Epithelial cell of umbilical artery (primary cell): ENCODE results near the gene BPIFA3. TPM values are rescaled to one million over a fixed set of nuclear protein-coding genes. Genes with fewer than 3 reads are reported as not detected.

Source experiments
- total RNA-seq: library from RNA; depleted of rRNA; stranded (reverse); fragments of >200 nt; gene quantifications from 2 replicates; pipeline ENCODE4 v1.2.3, GENCODE V29; 2014

BPIFA3 gene
- not detected in 2 replicates for total RNA-seq

GRCh38 chr20:33217052-33217451 lies at the start of gene BPIFA3:
TSS of gene BPIFA3 (plus strand) at chr20:33217352. CDS start at chr20:33217537, 185 bp downstream.

GRCh38 chr20:33167859-33168258 lies 49.3 kb upstream of the BPIFA3 start, which contains the start of gene BPIFA2:
TSS of gene BPIFA2 (plus strand) at chr20:33168159. CDS start at chr20:33169146, 987 bp downstream.

GRCh38 chr20:33235696-33236095 lies 18.5 kb downstream of the BPIFA3 start, which contains the start of gene BPIFA1:
TSS of gene BPIFA1 (plus strand) at chr20:33235996. CDS start at chr20:33237712, 1,716 bp downstream.

Other genes with a start within 250 kb of the BPIFA3 start
- gene SUN5, start 212.9 kb upstream of the BPIFA3 start, total RNA-seq, result not detected in 2 replicates
- not detected in 2 replicates for gene BPIFB2, start 209.6 kb upstream of the BPIFA3 start, total RNA-seq
- gene BPIFB6, start 185.7 kb upstream of the BPIFA3 start, total RNA-seq, result not detected in 2 replicates
- not detected in 2 replicates for gene BPIFB3, start 163.4 kb upstream of the BPIFA3 start, total RNA-seq
- not detected in 2 replicates for gene BPIFB4, start 137.7 kb upstream of the BPIFA3 start, total RNA-seq
- gene BPIFA2, start 49.2 kb upstream of the BPIFA3 start, total RNA-seq, result not detected in 2 replicates
- gene BPIFA1, start 18.6 kb downstream of the BPIFA3 start, total RNA-seq, result not detected in 2 replicates
- not detected in 2 replicates for gene BPIFB1, start 65.9 kb downstream of the BPIFA3 start, total RNA-seq
- gene CDK5RAP1, start 184.2 kb downstream of the BPIFA3 start, total RNA-seq, result 25.3 and 33.1 TPM in 2 replicates
- gene SNTA1, start 226.4 kb downstream of the BPIFA3 start, total RNA-seq, result 6.8 and 7.1 TPM in 2 replicates